AG04449 (cell line): ENCODE results near the gene FAM20C.

Experiments
- CTCF ChIA-PET: fragments of 350-600 bp; formaldehyde crosslinking; extraction: SDS; loops from one replicate; lab custom pipeline; 2021; ENCODE audit warnings: antibody characterized with exemption; lab: Yijun Ruan, JAX
- POLR2A ChIA-PET: fragments of 400-600, 350-600 bp; formaldehyde crosslinking; extraction: SDS; loops from one replicate; lab custom pipeline; 2020; ENCODE audit warnings: antibody characterized with exemption, inconsistent platforms; lab: Yijun Ruan, JAX
- DNase-seq: peaks from one replicate; pipeline ENCODE4 v3.0.0-alpha.2; 2010; ENCODE audit warnings: low read depth, low spot score
- H3K4me3 ChIP-seq: 2 replicates; pipeline ENCODE4 v1.5.1; 2011; ENCODE audit warnings: low read depth, mild to moderate bottlenecking, control low read depth, low read length
- TF ChIP-seq, protein P1 (sequence below): IDR thresholded peaks from one replicate; pipeline ENCODE4 v1.5.1; 2011; ENCODE audit warnings: mild to moderate bottlenecking, moderate library complexity, low read length, control low read depth, inconsistent platforms; ENCODE audit not compliant: insufficient read depth; ENCODE audit errors: missing control alignments

FAM20C gene

GRCh38 chr7:234708-235553, 42.6 kb downstream of the FAM20C start:
- ChIA-PET POLR2A (no interaction called here), CTCF (interaction anchor here (1.0 to 1.7 kb wide), 2 partner anchors 170 to 172 kb away, joined by 3 to 4 read pairs; no protein-coding TSS in a partner anchor)
- no peak for DNase-seq
- H3K4me3 ChIP-seq, result no peak overlapping the region
- TF ChIP-seq, protein P1, sequence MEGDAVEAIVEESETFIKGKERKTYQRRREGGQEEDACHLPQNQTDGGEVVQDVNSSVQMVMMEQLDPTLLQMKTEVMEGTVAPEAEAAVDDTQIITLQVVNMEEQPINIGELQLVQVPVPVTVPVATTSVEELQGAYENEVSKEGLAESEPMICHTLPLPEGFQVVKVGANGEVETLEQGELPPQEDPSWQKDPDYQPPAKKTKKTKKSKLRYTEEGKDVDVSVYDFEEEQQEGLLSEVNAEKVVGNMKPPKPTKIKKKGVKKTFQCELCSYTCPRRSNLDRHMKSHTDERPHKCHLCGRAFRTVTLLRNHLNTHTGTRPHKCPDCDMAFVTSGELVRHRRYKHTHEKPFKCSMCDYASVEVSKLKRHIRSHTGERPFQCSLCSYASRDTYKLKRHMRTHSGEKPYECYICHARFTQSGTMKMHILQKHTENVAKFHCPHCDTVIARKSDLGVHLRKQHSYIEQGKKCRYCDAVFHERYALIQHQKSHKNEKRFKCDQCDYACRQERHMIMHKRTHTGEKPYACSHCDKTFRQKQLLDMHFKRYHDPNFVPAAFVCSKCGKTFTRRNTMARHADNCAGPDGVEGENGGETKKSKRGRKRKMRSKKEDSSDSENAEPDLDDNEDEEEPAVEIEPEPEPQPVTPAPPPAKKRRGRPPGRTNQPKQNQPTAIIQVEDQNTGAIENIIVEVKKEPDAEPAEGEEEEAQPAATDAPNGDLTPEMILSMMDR, result no peak

- no peak overlapping the region for H3K4me3 ChIP-seq
- CTCF ChIA-PET, result no interaction called here
- DNase-seq, result no peak
- TF ChIP-seq, protein P1, result no peak
- POLR2A ChIA-PET, result no interaction called here
These were observed 43.4 kb downstream of the FAM20C start for GRCh38 chr7:235576-236395.

- no peak for DNase-seq
- ChIA-PET POLR2A (no interaction called here), CTCF (interaction anchor here (0.9 kb wide), 1 partner anchor 27 kb away, joined by 3 read pairs; no protein-coding TSS in a partner anchor)
- no peak overlapping the region for H3K4me3 ChIP-seq
- TF ChIP-seq, protein P1, result no peak
These were observed 44.6 kb downstream of the FAM20C start for GRCh38 chr7:236967-237366.

DNA sequence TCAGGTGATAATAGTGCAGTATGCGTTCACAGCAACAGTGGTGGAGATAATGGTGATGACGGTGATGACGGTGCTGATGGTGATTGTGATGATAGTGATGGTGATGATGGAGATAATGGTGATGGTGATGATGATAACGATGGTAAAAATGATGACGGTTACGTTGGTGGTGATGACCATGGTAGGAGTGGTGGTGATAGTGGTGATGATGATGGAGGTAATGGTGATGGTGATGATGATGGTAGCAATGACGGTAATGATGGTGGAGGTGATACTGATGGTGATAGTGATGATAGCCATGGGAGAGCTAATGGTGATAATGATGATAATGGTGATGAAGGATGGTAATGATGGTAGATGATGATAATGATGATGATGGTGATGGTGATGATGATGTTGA, 45.0 kb downstream of the FAM20C start:
- no peak for DNase-seq
- CTCF ChIA-PET, result interaction anchor here (0.9 kb wide), 1 partner anchor 27 kb away, joined by 3 read pairs; no protein-coding TSS in a partner anchor
- H3K4me3 ChIP-seq, result no peak overlapping the region
- POLR2A ChIA-PET, result no interaction called here
- TF ChIP-seq, protein P1, result no peak

DNA sequence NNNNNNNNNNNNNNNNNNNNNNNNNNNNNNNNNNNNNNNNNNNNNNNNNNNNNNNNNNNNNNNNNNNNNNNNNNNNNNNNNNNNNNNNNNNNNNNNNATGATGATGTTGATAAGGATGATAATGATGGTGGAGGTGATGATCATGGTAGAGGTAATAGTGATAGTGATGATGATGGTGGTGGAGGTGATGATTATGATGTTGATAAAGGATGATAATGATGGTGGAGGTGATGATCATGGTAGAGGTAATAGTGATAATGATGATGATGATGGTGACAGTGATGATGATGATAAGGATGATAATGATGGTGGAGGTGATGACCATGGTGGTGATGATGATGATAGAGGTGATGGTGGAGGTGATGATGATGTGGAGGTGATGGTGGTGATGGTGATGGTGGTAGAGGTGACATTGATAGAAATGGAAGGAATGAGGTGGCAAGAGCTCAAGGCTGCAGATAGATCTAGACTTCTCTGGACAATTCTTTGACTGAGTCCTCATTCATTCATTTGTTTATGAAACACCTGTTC, 47.8 kb downstream of the FAM20C start:
- no peak for DNase-seq
- POLR2A ChIA-PET, result no interaction called here
- TF ChIP-seq, protein P1, result no peak
- CTCF ChIA-PET, result interaction anchor here (0.7 kb wide), 1 partner anchor 25 kb away, joined by 3 read pairs; no protein-coding TSS in a partner anchor
- no peak overlapping the region for H3K4me3 ChIP-seq
